WERI-Rb-1 (cell line): ENCODE data around the gene SEBOX.
A peak's percentile ranks its signal among the peaks of the same experiment; 100 is the strongest.

Experiments
- DNase-seq: peaks from one replicate; pipeline ENCODE4 v3.0.0-alpha.2; 2020
- H3K27ac ChIP-seq: fragments of 250-450 bp; sonication (Bioruptor Pico); 2 replicates; pipeline ENCODE4 v1.5.1; 2020; ENCODE audit warnings: mild to moderate bottlenecking, moderate library complexity
- H3K27me3 ChIP-seq: fragments of 250-450 bp; sonication (Bioruptor Pico); 2 replicates; pipeline ENCODE4 v1.5.1; 2021; ENCODE audit warnings: mild to moderate bottlenecking, low read depth, moderate library complexity; ENCODE audit not compliant: insufficient read depth, severe bottlenecking
- H3K36me3 ChIP-seq: fragments of 250-450 bp; sonication (Bioruptor Pico); 2 replicates; pipeline ENCODE4 v1.5.1; 2020; ENCODE audit warnings: mild to moderate bottlenecking, moderate library complexity
- H3K4me3 ChIP-seq: 2 replicates; pipeline ENCODE4 v1.5.1; 2011; ENCODE audit warnings: low read depth, mild to moderate bottlenecking, control low read depth, low read length
- H3K9me3 ChIP-seq: fragments of 250-450 bp; sonication (Bioruptor Pico); 2 replicates; pipeline ENCODE4 v1.5.1; 2021; ENCODE audit warnings: mild to moderate bottlenecking, moderate library complexity; ENCODE audit not compliant: severe bottlenecking
- TF ChIP-seq, protein P1 (sequence below): IDR thresholded peaks from 2 replicates; pipeline ENCODE4 v1.5.1; 2011; ENCODE audit warnings: low read depth, mild to moderate bottlenecking, control low read depth, inconsistent platforms, low read length

The SEBOX gene

DNA sequence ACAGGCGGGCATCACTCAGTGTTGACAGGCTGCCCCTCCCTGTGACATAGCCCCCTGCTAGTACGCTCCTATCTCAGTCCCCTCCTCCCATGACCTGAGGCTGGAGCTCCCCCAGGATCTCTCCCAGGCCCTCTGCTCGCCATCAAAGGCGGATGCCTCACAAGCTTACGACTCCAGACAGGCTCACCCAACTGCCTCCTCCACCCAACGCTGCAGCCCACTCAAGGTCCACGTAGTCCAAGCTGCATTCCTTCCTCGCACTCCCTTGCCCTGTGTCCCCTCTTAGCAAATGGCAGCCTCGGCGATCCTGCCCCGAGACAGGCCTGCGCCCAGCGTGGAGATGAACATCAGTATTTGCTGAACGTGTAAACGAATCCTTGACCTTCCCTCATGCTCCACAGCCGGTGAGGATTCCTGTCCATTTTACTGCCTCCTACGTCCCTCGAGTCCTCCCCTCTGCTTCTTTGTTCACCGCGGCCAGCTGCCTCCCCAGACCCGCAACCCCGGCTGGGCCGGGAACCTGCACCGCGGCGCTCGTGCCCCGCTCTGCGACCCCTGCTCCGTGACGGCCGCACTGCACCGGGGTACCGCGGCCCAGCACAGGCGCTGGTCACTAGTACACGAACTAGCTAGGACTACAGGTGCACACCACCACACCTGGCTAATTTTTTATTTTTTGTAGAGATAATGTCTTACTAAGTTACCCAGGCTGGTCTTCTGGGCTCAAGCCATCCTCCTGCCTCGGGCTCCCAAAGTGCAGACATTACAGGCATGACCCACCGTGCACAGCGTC lies 46.8 kb downstream of the SEBOX start:
- TF ChIP-seq, protein P1, sequence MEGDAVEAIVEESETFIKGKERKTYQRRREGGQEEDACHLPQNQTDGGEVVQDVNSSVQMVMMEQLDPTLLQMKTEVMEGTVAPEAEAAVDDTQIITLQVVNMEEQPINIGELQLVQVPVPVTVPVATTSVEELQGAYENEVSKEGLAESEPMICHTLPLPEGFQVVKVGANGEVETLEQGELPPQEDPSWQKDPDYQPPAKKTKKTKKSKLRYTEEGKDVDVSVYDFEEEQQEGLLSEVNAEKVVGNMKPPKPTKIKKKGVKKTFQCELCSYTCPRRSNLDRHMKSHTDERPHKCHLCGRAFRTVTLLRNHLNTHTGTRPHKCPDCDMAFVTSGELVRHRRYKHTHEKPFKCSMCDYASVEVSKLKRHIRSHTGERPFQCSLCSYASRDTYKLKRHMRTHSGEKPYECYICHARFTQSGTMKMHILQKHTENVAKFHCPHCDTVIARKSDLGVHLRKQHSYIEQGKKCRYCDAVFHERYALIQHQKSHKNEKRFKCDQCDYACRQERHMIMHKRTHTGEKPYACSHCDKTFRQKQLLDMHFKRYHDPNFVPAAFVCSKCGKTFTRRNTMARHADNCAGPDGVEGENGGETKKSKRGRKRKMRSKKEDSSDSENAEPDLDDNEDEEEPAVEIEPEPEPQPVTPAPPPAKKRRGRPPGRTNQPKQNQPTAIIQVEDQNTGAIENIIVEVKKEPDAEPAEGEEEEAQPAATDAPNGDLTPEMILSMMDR = no peak
- H3K9me3 ChIP-seq = no peaks in the 10 kb centered on the region
- H3K27ac ChIP-seq = peak overlapping the region; percentile 95
- peaks cover 34% of the 10 kb centered on the region for H3K36me3 ChIP-seq
- H3K27me3 ChIP-seq = no peaks in the 10 kb centered on the region
- no peak for DNase-seq
- H3K4me3 ChIP-seq = peak overlapping the region; percentile 99

DNA sequence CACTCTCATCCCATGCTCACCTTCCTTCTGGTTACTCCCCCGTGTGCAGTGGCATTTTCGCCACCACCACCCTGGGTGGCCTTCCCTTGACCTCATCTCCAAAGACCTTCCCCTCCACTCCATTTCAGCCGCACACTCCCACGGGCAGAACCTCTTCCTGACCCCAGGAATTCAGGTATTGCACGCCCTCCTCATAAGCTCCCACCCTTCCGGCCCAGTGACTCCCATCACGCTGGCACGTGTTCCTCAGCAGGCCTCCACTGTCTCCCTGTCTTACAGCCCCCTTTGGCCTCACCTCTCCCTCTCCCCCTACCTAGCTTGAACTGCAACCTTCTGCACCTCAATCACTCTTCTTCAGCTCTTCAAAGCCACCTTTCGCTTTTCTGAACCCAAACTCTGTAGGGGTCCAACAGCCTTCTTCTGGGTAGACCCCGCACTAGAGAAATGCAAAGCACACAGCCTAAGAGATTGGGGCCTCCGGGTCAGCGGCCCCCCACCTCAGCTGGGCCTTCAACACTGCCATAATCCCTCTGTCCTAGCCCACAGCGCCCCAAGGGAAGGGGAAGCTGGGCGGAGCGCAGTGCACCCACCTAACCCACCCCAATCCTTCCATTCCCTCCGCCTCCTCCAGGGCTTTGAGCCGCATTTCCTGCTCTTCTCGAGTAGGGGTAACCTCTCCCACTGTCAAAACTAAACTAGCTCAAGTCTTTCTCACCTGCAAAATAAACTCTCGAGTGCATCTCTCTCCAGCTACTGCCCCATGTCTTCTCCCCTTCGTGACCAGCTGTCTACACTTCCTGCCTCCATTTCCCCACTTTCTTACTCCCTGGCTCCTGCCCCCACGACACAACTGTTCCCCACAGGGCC lies 47.7 kb downstream of the SEBOX start:
- Histone ChIP-seq H3K4me3 (peak overlapping the region; percentile 99), H3K27me3 (no peaks in the 10 kb centered on the region)

DNA sequence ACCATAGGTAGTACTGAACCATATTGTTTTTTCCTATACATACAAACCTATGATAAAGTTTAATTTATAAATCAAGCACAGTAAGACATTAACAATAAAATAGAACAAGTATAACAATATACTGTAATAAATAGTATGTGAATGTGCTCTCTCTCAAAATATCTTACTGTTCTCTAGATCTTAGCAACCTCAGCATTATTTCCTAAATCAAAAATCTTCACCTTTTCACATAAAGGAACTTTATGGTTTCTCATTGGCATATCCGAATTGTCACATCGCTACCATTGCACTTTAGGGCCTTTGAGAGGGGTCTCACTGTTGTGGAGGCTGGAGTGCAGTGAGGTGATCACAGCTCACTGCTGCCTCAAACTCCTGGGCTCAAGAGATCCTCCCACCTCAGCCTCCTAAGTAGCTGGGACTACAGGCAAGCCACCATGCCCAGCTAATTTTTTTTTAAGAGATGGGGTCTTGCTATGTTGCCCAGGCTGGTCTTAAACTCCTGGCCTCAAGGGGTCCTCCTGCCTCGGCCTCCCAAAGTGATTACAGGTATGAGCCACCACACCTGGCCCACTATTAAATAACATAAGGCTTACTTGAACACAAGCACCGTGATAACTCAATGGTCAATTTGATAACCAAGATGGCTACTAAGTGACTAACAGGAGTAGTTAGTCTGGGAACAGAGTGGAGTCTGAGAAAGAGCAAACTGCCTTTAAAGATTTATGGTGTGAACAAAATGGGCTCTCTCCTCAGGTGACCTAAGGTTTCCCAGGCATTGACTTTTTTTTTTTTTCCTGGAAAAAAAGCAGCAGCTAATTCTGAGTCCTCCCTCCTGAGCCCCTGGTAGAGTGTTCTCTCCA lies 48.9 kb downstream of the SEBOX start:
- H3K9me3 ChIP-seq = no peaks in the 10 kb centered on the region
- peaks cover 15% of the 10 kb centered on the region for H3K36me3 ChIP-seq
- TF ChIP-seq, protein P1 = no peak
- H3K4me3 ChIP-seq = no peak overlapping the region
- no peaks in the 10 kb centered on the region for H3K27me3 ChIP-seq
- no peak overlapping the region for H3K27ac ChIP-seq
- no peak for DNase-seq

More for the DNA sequence above, 47.7 kb downstream of the SEBOX start:
- Histone ChIP-seq H3K27ac (no peak overlapping the region; the same call in 1 of the 2 replicates), H3K9me3 (no peaks in the 10 kb centered on the region), H3K36me3 (peaks cover 26% of the 10 kb centered on the region)
- TF ChIP-seq, protein P1 = no peak
- DNase-seq = no peak

DNA sequence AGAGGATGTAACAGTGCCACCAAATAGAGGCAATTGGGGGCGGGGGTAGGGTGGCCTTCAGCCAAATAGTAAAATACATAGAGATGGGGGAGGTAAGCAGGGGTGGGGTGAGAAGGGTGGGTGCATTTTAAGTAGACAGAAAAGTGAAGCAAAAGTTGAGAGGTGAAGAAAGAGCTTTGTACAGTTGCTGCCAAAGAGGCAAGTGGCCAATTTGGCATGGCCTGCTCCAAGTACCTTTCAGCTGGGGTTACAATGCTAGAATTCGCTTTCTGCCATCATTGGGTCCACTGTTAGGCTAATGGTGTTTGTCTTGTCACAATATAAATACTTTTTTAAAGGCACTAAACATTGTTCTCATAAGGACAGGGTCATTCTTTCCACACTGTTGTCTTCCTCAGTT lies 51.2 kb downstream of the SEBOX start:
- no peak overlapping the region for H3K27ac ChIP-seq
- H3K4me3 ChIP-seq = no peak overlapping the region
- H3K36me3 ChIP-seq = no peaks in the 10 kb centered on the region
- no peak for DNase-seq
- no peaks in the 10 kb centered on the region for H3K27me3 ChIP-seq
- TF ChIP-seq, protein P1 = no peak
- H3K9me3 ChIP-seq = no peaks in the 10 kb centered on the region
